PC-9 (cell line): ENCODE results near the gene EXOC7.

ENCODE experiments used
- EZH2 ChIP-seq: fragments of 200-600 bp; sonication (generic); IDR thresholded peaks from 2 replicates; pipeline ENCODE4 v1.8.0; 2017; ENCODE audit warnings: antibody characterized with exemption, low read depth
- TF ChIP-seq, protein P1 (sequence below): fragments of 200-600 bp; sonication (generic); conservative IDR thresholded peaks from 2 replicates; pipeline ENCODE4 v1.6.1; 2017; ENCODE audit warnings: mixed run types, antibody characterized with exemption, mild to moderate bottlenecking, moderate library complexity

DNA sequence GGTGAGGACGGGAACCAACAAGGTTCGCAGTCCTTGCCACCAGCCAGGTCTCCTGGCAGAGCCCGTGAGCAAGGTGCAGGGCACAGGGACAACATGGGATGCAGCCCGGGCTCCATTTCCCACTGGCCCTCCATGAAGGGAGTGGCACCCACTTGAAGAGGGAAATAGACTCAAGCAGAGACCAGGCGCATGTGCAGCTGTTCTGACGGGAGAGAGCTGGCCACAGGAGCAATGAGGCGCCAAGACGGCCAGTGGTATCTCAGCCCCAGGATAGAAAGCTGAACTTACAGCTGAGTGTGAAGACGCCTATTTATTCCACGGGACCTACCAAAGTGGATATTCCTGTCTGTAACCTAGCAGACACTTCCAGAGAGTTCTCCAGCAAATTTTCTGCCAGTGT is 45.6 kb upstream of the EXOC7 start:
- TF ChIP-seq, protein P1, sequence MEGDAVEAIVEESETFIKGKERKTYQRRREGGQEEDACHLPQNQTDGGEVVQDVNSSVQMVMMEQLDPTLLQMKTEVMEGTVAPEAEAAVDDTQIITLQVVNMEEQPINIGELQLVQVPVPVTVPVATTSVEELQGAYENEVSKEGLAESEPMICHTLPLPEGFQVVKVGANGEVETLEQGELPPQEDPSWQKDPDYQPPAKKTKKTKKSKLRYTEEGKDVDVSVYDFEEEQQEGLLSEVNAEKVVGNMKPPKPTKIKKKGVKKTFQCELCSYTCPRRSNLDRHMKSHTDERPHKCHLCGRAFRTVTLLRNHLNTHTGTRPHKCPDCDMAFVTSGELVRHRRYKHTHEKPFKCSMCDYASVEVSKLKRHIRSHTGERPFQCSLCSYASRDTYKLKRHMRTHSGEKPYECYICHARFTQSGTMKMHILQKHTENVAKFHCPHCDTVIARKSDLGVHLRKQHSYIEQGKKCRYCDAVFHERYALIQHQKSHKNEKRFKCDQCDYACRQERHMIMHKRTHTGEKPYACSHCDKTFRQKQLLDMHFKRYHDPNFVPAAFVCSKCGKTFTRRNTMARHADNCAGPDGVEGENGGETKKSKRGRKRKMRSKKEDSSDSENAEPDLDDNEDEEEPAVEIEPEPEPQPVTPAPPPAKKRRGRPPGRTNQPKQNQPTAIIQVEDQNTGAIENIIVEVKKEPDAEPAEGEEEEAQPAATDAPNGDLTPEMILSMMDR, result no peak
- no peak for TF ChIP-seq EZH2
